HG02678 (cell line): ENCODE data around the gene ZCCHC3.
"Not testable (repeated sequence)": the region's sequence is repeated elsewhere in the genome, so short reads cannot be mapped to it uniquely, and the experiment has no call there.

Source experiments
- ATAC-seq: cut with Tn5 transposase; IDR thresholded peaks from one replicate; pipeline ENCODE4 v1.9.1; 2021; ENCODE audit warnings: mild to moderate bottlenecking, moderate library complexity; ENCODE audit not compliant: unreplicated experiment

The ZCCHC3 gene

GRCh38 chr20:297098-297924, at the start of gene ZCCHC3:
Gene ZCCHC3, plus strand, starts transcription at chr20:297570. Its CDS starts 17 bp downstream, at chr20:297587.
- peak; percentile 82 for ATAC-seq

- ATAC-seq: no peak
Observed at GRCh38 chr20:251354-251753, 46.0 kb upstream of the ZCCHC3 start.

GRCh38 chr20:252801-253200, 44.6 kb upstream of the ZCCHC3 start:
- ATAC-seq: no peak

- not testable (repeated sequence) for ATAC-seq
Observed at GRCh38 chr20:253447-253846, 43.9 kb upstream of the ZCCHC3 start.

- no peak for ATAC-seq
Observed at GRCh38 chr20:257419-257818, 40.0 kb upstream of the ZCCHC3 start, which contains the start of gene DEFB132. Gene DEFB132, plus strand, starts transcription at chr20:257724. Its CDS starts 55 bp downstream, at chr20:257779.

- no peak for ATAC-seq
Observed at GRCh38 chr20:258269-258858, 39.0 kb upstream of the ZCCHC3 start.

- no peak for ATAC-seq
Observed at GRCh38 chr20:258963-259362, 38.4 kb upstream of the ZCCHC3 start.

GRCh38 chr20:259981-260380, 37.4 kb upstream of the ZCCHC3 start:
- ATAC-seq: no peak

- no peak for ATAC-seq
Observed at GRCh38 chr20:263701-264100, 33.7 kb upstream of the ZCCHC3 start.

GRCh38 chr20:266596-267562, 30.5 kb upstream of the ZCCHC3 start:
- ATAC-seq: peak; percentile 90

- no peak for ATAC-seq
Observed at GRCh38 chr20:270517-270916, 26.9 kb upstream of the ZCCHC3 start.

GRCh38 chr20:271069-271468, 26.3 kb upstream of the ZCCHC3 start:
- no peak for ATAC-seq

- ATAC-seq: no peak
Observed at GRCh38 chr20:271528-271927, 25.8 kb upstream of the ZCCHC3 start.

GRCh38 chr20:272718-273117, 24.7 kb upstream of the ZCCHC3 start:
- no peak for ATAC-seq

GRCh38 chr20:273884-274283, 23.5 kb upstream of the ZCCHC3 start:
- no peak for ATAC-seq

GRCh38 chr20:275791-276190, 21.6 kb upstream of the ZCCHC3 start:
- ATAC-seq: no peak

- no peak for ATAC-seq
Observed at GRCh38 chr20:276620-277495, 20.5 kb upstream of the ZCCHC3 start.

- ATAC-seq: no peak
Observed at GRCh38 chr20:277496-277781, 19.9 kb upstream of the ZCCHC3 start.

- ATAC-seq: no peak
Observed at GRCh38 chr20:278181-278580, 19.2 kb upstream of the ZCCHC3 start.
